ENCODE results near the gene FERMT2. TPM values are rescaled to one million over a fixed set of nuclear protein-coding genes. Genes with fewer than 3 reads are reported as not detected.

The FERMT2 gene
- total RNA-seq, 2 donors from 2014 or later = 197 to 225 TPM

DNA sequence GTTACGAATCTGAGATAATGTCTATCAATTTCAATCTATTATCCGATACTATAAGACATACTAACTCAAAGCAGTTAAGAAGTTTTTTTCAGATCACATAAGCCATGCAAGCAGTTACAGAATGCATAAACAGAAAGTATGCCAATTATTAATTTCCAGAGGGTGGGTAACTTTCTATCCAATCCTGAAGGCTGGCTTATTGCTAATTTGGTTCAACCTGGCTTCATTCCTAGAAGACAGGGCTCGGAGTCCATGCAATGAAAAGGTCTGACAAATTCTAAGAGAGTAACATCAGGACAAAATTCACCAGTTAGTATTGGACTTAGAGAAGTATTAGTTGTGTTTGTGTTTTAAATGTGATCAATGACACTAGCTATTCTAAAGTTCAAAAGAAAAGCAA lies 15.0 kb downstream of the FERMT2 start:
- H3K4me1 ChIP-seq (ENCODE audit: control insufficient read depth in 1 of 2, low read depth in 2 of 2) = peaks cover 56 to 94% of the 10 kb centered on the region in 2 donors
- DNase-seq (ENCODE audit: low spot score) (no peak), ATAC-seq (ENCODE audit: insufficient number of reproducible peaks, low FRiP score, low read depth) (no peak)
- TF ChIP-seq CTCF (IDR thresholded peaks at IDR 0.05) = no peak
- no peaks in the 10 kb centered on the region for H3K36me3 ChIP-seq
- H3K27me3 ChIP-seq (replicated peaks; ENCODE audit: insufficient read depth) = no peaks in the 10 kb centered on the region
- H3K27ac ChIP-seq = peak overlapping the region; percentile 25 to 32
- peak overlapping the region; percentile 21 for H3K4me3 ChIP-seq
- no peaks in the 10 kb centered on the region for H3K9me3 ChIP-seq

- H3K4me3 ChIP-seq = no peak overlapping the region
- no peaks in the 10 kb centered on the region for H3K27me3 ChIP-seq (replicated peaks; ENCODE audit: insufficient read depth)
- no peaks in the 10 kb centered on the region for H3K36me3 ChIP-seq
- no peaks in the 10 kb centered on the region for H3K9me3 ChIP-seq
- peaks cover 62 to 92% of the 10 kb centered on the region in 2 donors for H3K4me1 ChIP-seq (ENCODE audit: control insufficient read depth in 1 of 2, low read depth in 2 of 2)
- DNase-seq (ENCODE audit: low spot score) (no peak), ATAC-seq (ENCODE audit: insufficient number of reproducible peaks, low FRiP score, low read depth) (no peak)
- TF ChIP-seq CTCF (IDR thresholded peaks at IDR 0.05) = no peak
- no peak overlapping the region for H3K27ac ChIP-seq
These were observed 16.1 kb downstream of the FERMT2 start for GRCh38 chr14:52934762-52935161.

- ATAC-seq (ENCODE audit: insufficient number of reproducible peaks, low FRiP score, low read depth) = no peak
- no peaks in the 10 kb centered on the region for H3K9me3 ChIP-seq
- no peaks in the 10 kb centered on the region for H3K36me3 ChIP-seq
- H3K4me3 ChIP-seq = no peak overlapping the region
- H3K27me3 ChIP-seq (replicated peaks; ENCODE audit: insufficient read depth) = no peaks in the 10 kb centered on the region
- H3K4me1 ChIP-seq (ENCODE audit: control insufficient read depth in 1 of 2, low read depth in 2 of 2) = peaks cover 59 to 93% of the 10 kb centered on the region in 2 donors
- TF ChIP-seq CTCF (IDR thresholded peaks at IDR 0.05) = no peak
- no peak for DNase-seq (ENCODE audit: low spot score)
- H3K27ac ChIP-seq = peak overlapping the region in 1 of 2 donors; percentile 19
These were observed 21.6 kb downstream of the FERMT2 start for GRCh38 chr14:52929192-52929807.

DNA sequence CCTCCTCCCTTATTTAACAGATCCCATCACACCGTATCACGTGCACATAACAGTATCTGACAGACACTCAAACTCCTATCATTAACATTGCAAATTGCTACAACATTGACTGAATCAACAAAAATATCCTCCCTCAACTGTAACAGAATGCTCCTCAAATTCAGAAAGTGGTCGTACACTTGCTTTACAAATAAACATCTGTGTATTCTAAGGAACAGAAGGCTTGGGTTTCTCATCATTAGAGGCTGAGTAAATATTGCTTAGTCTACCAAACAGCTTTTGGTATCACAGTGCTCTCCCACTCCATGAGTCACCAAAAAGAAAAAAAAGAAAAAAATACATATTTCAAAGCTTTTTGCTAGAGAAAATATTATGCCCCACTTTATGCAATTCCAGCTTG lies 23.9 kb downstream of the FERMT2 start:
- H3K27me3 ChIP-seq (replicated peaks; ENCODE audit: insufficient read depth) = no peaks in the 10 kb centered on the region
- H3K27ac ChIP-seq = peak overlapping the region; percentile 58 to 89
- no peak for TF ChIP-seq CTCF (IDR thresholded peaks at IDR 0.05)
- peak overlapping the region; percentile 42 for H3K4me3 ChIP-seq
- peak; percentile 48 for ATAC-seq (ENCODE audit: insufficient number of reproducible peaks, low FRiP score, low read depth)
- no peak for DNase-seq (ENCODE audit: low spot score)
- H3K4me1 ChIP-seq (ENCODE audit: control insufficient read depth in 1 of 2, low read depth in 2 of 2) = peaks cover 64 to 97% of the 10 kb centered on the region in 2 donors
- no peaks in the 10 kb centered on the region for H3K36me3 ChIP-seq
- no peaks in the 10 kb centered on the region for H3K9me3 ChIP-seq

- Histone ChIP-seq H3K4me3 (peak overlapping the region; percentile 20), H3K27me3 (replicated peaks; ENCODE audit: insufficient read depth) (no peaks in the 10 kb centered on the region), H3K27ac (peak overlapping the region; percentile 54 to 89), H3K9me3 (no peaks in the 10 kb centered on the region), H3K36me3 (no peaks in the 10 kb centered on the region), H3K4me1 (ENCODE audit: control insufficient read depth in 1 of 2, low read depth in 2 of 2) (peaks cover 74 to 97% of the 10 kb centered on the region in 2 donors)
- ATAC-seq (ENCODE audit: insufficient number of reproducible peaks, low FRiP score, low read depth) = no peak
- DNase-seq (ENCODE audit: low spot score) = no peak
- no peak for TF ChIP-seq CTCF (IDR thresholded peaks at IDR 0.05)
These were observed 26.8 kb downstream of the FERMT2 start for GRCh38 chr14:52923902-52924575.

Measured in thoracic aorta (tissue), 2 donors.